Activated CD4-positive, alpha-beta T cell treated with anti-CD3 and anti-CD28 coated beads for 36 hours (primary cell): ENCODE results near the gene IGBP1. TPM values are rescaled to one million over a fixed set of nuclear protein-coding genes. Genes with fewer than 3 reads are reported as not detected.
"Not testable (repeated sequence)": the region's sequence is repeated elsewhere in the genome, so short reads cannot be mapped to it uniquely, and the experiment has no call there.

Experiments
- ATAC-seq: fragments of 200-7000 bp; cut with Tn5 transposase; one replicate; pipeline ENCODE4 v1.10.0; 2021; ENCODE audit warnings: mild to moderate bottlenecking, moderate library complexity
- CTCF ChIA-PET: fragments of 350-600 bp; sonication (Branson Sonifier 250); formaldehyde crosslinking; loops from one replicate; lab custom pipeline; 2021; ENCODE audit warnings: antibody characterized with exemption; lab: Charles Lee
- POLR2A ChIA-PET: fragments of 350-600 bp; sonication (Branson Sonifier 250); formaldehyde crosslinking; loops from one replicate; lab custom pipeline; 2021; ENCODE audit warnings: antibody characterized with exemption, inconsistent platforms; lab: Charles Lee
- DNase-seq: peaks from one replicate; pipeline ENCODE4 v3.0.0-alpha.2; 2020
- H3K27ac Mint-ChIP-seq: one replicate; pipeline ENCODE4 v1.8.0; 2021; ENCODE audit warnings: mixed read lengths
- H3K27me3 Mint-ChIP-seq: one replicate; pipeline ENCODE4 v1.8.0; 2021; ENCODE audit warnings: mixed read lengths
- H3K36me3 Mint-ChIP-seq: one replicate; pipeline ENCODE4 v1.8.0; 2021; ENCODE audit warnings: low read depth, mixed read lengths
- H3K4me1 Mint-ChIP-seq: one replicate; pipeline ENCODE4 v1.8.0; 2021; ENCODE audit warnings: mixed read lengths
- H3K4me3 Mint-ChIP-seq: one replicate; pipeline ENCODE4 v1.8.0; 2021; ENCODE audit warnings: mild to moderate bottlenecking, moderate library complexity, mixed read lengths
- H3K9me3 Mint-ChIP-seq: one replicate; pipeline ENCODE4 v1.8.0; 2021; ENCODE audit warnings: low read depth, mixed read lengths
- intact Hi-C, 2 experiments: fragments of 100-400 bp; cut with DNase I in 1 of 2; cut with micrococcal nuclease in 1 of 2; formaldehyde crosslinking; loops; one replicate each; pipeline versions ENCODE4 v1.14.2 to v1.15.1; 2022 to 2024; cut with DNase I, micrococcal nuclease
- total RNA-seq, 2 experiments: library from RNA; stranded (reverse); gene quantifications; one replicate each; pipeline ENCODE4 v1.2.3, GENCODE V29; 2021

The IGBP1 gene
- 10 to 100 TPM; 44.4 to 46.3 TPM for total RNA-seq

DNA sequence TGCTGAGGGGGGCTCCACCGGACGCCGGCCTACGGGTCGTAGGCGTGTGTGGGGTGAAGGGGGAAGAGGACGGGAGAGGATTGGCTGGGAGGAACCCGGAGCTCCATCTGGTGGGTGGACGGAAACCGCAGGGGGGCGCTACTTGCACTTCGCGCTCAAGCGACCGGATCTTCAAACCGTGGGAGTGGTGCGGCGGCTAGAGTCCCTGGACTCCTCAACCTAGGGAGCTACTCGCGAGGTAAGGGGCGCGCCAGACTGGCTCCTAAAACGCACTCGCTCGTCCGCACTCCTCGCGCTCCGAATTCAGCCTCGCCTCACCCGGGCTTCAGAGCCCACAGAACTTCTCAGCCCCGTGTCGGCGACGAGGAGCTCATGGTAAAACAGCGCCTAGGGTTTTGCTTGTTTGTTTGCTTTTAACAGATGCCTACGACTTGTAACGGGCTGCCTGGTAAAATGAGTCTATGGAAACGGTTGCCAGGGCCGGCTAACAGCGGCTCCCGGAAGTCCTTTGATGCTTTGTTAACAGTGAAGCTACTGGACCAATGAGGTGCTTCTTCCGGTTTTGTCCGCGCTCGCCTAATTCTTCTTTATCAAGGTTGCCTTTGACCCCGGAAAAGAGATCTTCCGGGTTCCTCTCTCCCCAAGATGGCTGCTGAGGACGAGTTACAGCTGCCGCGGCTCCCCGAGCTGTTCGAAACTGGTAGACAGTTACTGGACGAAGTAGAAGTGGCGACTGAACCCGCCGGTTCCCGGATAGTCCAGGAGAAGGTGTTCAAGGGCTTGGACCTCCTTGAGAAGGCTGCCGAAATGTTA is at the start of gene IGBP1:
TSS of gene IGBP1 (plus strand) at position 145 of the 813 bp plus-strand sequence. CDS start at position 646, 501 bp downstream.
- no peaks in the 10 kb centered on the region for H3K9me3 Mint-ChIP-seq
- H3K36me3 Mint-ChIP-seq = peaks cover 14% of the 10 kb centered on the region
- ATAC-seq = peak; percentile 85
- ChIA-PET CTCF (interaction anchor here (0.6 to 1.7 kb wide), 7 partner anchors 15 to 1303 kb away, joined by 3 to 6 read pairs (median 3); no protein-coding TSS in a partner anchor), POLR2A (interaction anchor here (0.6 to 1.3 kb wide), 3 partner anchors 9 to 523 kb away, joined by 5 read pairs; no protein-coding TSS in a partner anchor)
- H3K27me3 Mint-ChIP-seq = no peaks in the 10 kb centered on the region
- peak; percentile 83 for DNase-seq
- peak within 1 kb of the TSS; percentile 99 for H3K4me3 Mint-ChIP-seq
- H3K4me1 Mint-ChIP-seq = peaks cover 28% of the 10 kb centered on the region
- H3K27ac Mint-ChIP-seq = peak within 1 kb of the TSS; percentile 97
- intact Hi-C loops = loop anchor here (1.0 to 10.0 kb wide), 11 partner anchors 34 to 1629 kb away; partner anchors contain the start of genes EDA (in 1 of the 2), EFNB1 (in 1 of the 2), KIF4A (in 1 of the 2) and NONO (in 1 of the 2)

DNA sequence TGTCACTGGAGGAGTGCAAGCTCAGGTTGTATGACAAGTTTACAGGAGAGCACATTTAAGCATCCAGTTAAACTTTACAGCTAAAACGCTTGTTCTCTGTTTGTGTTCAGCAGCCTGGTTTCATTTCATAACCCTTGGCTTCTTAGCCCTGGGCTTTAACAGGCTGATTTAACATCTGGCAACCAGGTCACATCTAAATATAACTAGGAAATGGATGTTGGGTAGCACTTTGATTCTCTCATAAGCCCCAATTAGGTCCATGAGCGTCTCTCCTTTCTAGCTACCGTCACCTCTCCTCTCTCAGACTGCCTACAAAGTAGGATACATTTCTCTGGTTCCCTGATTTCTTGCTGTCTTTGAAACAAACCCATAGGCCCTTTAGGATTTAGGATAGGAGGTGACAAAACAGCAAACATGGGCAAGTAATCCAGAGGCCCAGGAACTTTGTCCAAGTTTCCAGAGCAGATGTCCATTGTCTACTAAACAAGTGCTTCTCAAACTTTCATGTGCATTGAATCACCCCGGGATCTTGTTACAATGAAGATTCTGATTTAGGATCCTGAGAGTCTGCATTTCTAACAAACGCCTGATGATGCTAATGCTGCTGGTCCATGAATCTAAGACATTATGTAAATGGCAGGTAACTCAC is 48.5 kb upstream of the IGBP1 start:
- Mint-ChIP-seq H3K9me3 (no peaks in the 10 kb centered on the region), H3K4me1 (no peaks in the 10 kb centered on the region), H3K27ac (no peak overlapping the region), H3K27me3 (no peaks in the 10 kb centered on the region), H3K4me3 (no peak overlapping the region), H3K36me3 (no peaks in the 10 kb centered on the region)
- ATAC-seq (no peak), DNase-seq (no peak)
- intact Hi-C loops = no loop called here
- POLR2A ChIA-PET = no interaction called here
- CTCF ChIA-PET = no interaction called here

DNA sequence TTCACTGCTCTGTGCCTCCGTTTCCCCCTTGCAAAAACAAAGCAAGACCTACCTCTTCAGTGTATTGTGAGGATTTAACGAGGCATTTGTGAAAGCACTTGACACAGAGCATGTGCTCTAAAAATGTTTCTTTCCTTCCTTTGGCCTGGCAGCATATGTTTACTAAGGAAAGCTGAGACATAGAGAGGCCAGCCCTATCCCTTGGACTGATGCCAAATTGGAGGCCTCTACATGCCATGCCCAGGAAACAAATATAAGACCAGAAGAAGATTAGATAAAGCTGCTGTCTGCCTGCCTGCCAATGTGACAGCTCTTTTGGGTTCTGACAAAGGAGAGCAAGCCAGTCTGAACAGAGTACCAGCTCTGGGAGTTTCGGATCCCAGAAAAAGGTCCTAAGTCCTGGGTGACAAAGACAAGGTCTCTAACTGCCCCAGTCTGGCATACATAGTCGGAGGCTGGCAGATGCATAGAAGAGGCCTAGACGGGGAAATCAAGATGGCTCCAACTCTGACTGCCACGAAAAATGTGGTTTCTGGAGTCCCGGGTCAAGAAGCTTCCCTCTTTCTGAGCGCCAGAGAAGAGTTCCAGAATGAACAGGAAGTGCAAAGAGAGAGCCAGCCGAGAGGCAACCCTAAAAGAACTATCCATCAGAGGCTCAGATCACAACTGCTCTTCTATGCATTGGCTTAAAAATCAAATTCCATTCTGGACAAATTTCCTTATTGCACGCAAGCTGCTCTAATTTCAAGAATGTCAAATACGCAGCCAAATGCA is 45.2 kb upstream of the IGBP1 start:
- H3K4me1 Mint-ChIP-seq = no peaks in the 10 kb centered on the region
- no peaks in the 10 kb centered on the region for H3K9me3 Mint-ChIP-seq
- no peak overlapping the region for H3K27ac Mint-ChIP-seq
- CTCF ChIA-PET = interaction anchor here (0.8 to 0.9 kb wide), 2 partner anchors 9 to 10 kb away, joined by 3 read pairs; no protein-coding TSS in a partner anchor
- H3K4me3 Mint-ChIP-seq = no peak overlapping the region
- no peak for DNase-seq
- H3K36me3 Mint-ChIP-seq = no peaks in the 10 kb centered on the region
- POLR2A ChIA-PET = no interaction called here
- no peak for ATAC-seq
- H3K27me3 Mint-ChIP-seq = no peaks in the 10 kb centered on the region
- intact Hi-C loops = loop anchor here in 1 of 2 experiments (2.0 kb wide), 1 partner anchor 549 kb away; no protein-coding TSS in a partner anchor

DNA sequence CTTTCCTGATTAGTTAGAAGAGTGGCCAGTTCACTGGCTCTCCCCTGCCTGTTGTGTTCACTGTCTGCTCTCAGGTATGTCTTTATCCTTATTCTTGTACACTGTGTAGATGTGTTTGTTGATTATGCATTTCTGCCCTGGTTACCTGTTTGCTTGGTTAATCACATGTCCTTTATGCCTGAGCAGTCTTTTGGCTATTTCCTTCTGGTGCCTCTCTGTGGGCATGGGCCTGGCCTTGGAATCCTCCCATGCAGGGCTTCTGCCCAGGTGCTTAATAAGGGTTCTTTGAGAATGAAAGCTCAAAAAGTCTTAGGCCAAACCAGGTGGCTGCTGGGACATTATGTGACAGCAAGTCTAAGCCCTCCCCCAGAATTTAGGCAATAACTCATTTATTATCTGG is 44.5 kb upstream of the IGBP1 start:
- no peaks in the 10 kb centered on the region for H3K27me3 Mint-ChIP-seq
- H3K4me3 Mint-ChIP-seq = no peak overlapping the region
- CTCF ChIA-PET = interaction anchor here (0.6 kb wide), 1 partner anchor 52 kb away, joined by 4 read pairs; no protein-coding TSS in a partner anchor
- no peak for DNase-seq
- no peaks in the 10 kb centered on the region for H3K36me3 Mint-ChIP-seq
- H3K9me3 Mint-ChIP-seq = no peaks in the 10 kb centered on the region
- no peak for ATAC-seq
- intact Hi-C loops = loop anchor here in 1 of 2 experiments (2.0 kb wide), 1 partner anchor 550 kb away; no protein-coding TSS in a partner anchor
- no peaks in the 10 kb centered on the region for H3K4me1 Mint-ChIP-seq
- H3K27ac Mint-ChIP-seq = no peak overlapping the region
- POLR2A ChIA-PET = no interaction called here

DNA sequence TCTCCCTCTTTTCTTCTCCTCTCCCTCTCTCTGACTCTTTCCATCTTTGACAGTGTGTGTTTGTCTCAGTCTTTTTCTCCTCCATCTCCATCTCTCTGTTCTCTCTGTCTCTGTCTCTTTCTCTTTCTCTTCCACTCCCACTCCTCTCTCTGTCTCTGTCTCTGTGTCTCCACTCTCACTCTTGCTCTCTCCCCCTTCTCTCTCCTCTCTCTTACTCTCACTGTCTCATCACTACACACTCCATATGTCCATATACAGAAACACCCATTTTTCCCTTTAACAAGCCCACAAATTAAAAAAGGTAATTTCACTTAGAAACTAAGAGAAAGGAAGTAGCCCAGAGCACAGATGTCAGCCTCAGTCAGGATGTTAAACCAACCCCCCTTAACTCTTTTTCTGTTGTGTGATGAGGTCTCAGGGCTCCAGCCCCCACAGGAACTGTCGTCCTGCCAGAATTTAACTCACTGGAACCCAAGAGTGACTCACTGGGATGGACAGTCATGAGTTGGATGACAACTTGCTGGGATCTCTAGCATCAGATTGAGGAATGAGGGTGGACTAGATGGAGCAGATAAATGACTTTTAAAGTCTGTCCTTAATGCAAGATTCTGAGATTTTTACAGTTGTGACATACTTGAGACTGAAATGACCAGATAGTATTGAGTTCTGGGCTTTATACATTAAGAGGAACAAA is 43.5 kb upstream of the IGBP1 start:
- ATAC-seq (no peak), DNase-seq (no peak)
- H3K36me3 Mint-ChIP-seq = no peaks in the 10 kb centered on the region
- H3K9me3 Mint-ChIP-seq = no peaks in the 10 kb centered on the region
- H3K4me1 Mint-ChIP-seq = no peaks in the 10 kb centered on the region
- no peak overlapping the region for H3K27ac Mint-ChIP-seq
- H3K4me3 Mint-ChIP-seq = no peak overlapping the region
- ChIA-PET POLR2A (no interaction called here), CTCF (no interaction called here)
- no peaks in the 10 kb centered on the region for H3K27me3 Mint-ChIP-seq
- intact Hi-C loops = loop anchor here in 1 of 2 experiments (2.0 kb wide), 1 partner anchor 551 kb away; no protein-coding TSS in a partner anchor

DNA sequence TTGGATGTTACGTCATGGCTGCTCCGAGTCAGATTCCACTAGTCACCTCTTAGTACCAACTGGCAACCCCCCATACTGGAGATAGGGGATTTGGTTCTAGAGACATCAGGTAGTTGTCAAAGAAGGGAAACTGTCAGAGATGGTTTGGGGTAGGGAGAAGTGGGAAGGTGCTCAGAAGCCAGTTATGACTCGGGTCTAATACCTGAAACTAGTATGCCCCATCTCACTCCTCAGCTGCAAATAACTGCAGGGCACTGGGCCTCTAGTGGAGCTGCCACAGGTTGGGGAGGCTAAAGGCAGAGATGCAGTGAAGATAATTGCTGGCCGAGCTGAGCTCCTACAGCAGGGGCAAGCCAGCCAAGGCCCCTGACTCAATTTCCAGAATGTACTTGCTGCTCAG is 41.0 kb upstream of the IGBP1 start:
- H3K4me3 Mint-ChIP-seq = no peak overlapping the region
- H3K27ac Mint-ChIP-seq = no peak overlapping the region
- DNase-seq (no peak), ATAC-seq (no peak)
- POLR2A ChIA-PET = no interaction called here
- H3K36me3 Mint-ChIP-seq = no peaks in the 10 kb centered on the region
- no peaks in the 10 kb centered on the region for H3K4me1 Mint-ChIP-seq
- CTCF ChIA-PET = no interaction called here
- intact Hi-C loops = no loop called here
- no peaks in the 10 kb centered on the region for H3K9me3 Mint-ChIP-seq
- H3K27me3 Mint-ChIP-seq = no peaks in the 10 kb centered on the region

DNA sequence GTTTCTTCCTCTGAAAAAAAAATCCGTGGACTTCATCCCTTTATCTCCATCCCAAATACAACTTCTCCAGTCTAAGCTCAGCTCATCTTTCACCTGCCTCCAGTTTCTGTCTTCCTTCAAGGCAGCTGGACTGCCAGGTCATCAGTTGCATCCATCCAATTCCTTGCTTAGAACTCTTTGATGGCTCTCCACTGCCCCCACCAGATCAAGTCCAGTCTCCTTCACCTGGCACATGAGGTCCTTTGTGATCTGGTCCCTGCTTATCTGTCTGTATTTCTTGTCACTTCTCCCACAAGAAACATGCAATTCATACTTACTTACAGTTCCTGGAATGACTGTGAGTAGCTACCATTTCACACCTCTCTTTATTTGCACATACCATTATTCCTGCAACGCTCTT is 37.2 kb upstream of the IGBP1 start:
- Mint-ChIP-seq H3K36me3 (no peaks in the 10 kb centered on the region), H3K27ac (no peak overlapping the region), H3K27me3 (peaks cover 5% of the 10 kb centered on the region), H3K4me3 (no peak overlapping the region), H3K9me3 (no peaks in the 10 kb centered on the region), H3K4me1 (no peaks in the 10 kb centered on the region)
- intact Hi-C loops = loop anchor here (5.0 kb wide), 3 partner anchors 64 to 604 kb away; no protein-coding TSS in a partner anchor
- POLR2A ChIA-PET = no interaction called here
- no peak for DNase-seq
- CTCF ChIA-PET = interaction anchor here (0.7 to 2.3 kb wide), 8 partner anchors 10 to 608 kb away, joined by 3 to 13 read pairs (median 4); no protein-coding TSS in a partner anchor
- ATAC-seq = no peak

DNA sequence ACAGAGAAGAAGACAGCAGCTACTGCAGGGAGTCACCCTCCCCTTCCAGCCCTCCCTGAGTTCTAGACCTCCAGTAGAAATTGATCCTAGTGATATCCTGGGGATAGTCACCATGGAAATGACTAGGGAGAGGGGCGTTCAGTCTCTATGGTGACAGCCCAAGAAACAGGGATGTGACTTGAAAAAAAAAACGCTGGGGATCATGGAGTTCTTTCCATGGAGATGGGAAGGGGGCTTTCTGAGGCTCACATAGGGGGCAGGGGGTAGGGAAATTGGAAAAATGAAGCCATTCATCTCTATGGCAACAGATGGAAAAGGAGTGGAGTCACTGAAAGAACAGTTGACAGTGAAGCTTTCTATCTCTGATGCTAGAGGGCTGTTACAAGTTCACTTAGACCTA is 28.0 kb upstream of the IGBP1 start:
- intact Hi-C loops = no loop called here
- ChIA-PET CTCF (interaction anchor here (1.6 kb wide), 1 partner anchor 9 kb away, joined by 6 read pairs; no protein-coding TSS in a partner anchor), POLR2A (no interaction called here)
- ATAC-seq (no peak), DNase-seq (no peak)
- no peak overlapping the region for H3K4me3 Mint-ChIP-seq
- no peak overlapping the region for H3K27ac Mint-ChIP-seq
- H3K27me3 Mint-ChIP-seq = no peaks in the 10 kb centered on the region
- H3K9me3 Mint-ChIP-seq = no peaks in the 10 kb centered on the region
- no peaks in the 10 kb centered on the region for H3K36me3 Mint-ChIP-seq
- H3K4me1 Mint-ChIP-seq = no peaks in the 10 kb centered on the region

DNA sequence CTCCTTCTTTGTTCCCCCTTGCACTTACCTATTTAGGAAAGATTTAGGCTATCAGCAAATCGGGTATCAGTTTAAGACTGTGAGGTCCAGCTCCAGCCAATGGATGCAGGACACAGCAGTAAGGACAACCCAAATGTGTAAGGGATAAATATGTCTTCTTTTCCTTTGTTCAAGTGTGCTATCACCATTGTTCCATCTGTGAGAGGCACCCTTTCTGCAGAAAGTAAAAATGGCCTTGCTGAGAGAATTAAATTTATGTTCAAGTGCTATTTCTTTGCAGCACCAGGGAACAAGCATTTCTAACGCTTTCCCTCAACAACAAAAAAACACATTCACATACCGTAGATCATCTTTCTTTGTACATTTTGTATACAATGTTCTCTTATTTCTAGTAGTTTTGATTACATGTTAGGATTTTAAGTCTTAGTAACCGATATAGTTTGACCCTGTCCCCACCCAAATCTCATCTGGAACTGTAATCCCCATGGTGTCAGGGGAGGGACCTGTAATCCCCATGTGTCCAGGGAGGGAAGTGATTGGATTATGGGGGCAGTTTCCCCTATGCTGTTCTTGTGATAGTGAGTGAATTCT is 21.7 kb upstream of the IGBP1 start:
- CTCF ChIA-PET, intact Hi-C loops, DNase-seq, H3K9me3 Mint-ChIP-seq, ATAC-seq, H3K36me3 Mint-ChIP-seq, H3K4me1 Mint-ChIP-seq, H3K27ac Mint-ChIP-seq, POLR2A ChIA-PET, H3K4me3 Mint-ChIP-seq, H3K27me3 Mint-ChIP-seq: not testable (repeated sequence)

DNA sequence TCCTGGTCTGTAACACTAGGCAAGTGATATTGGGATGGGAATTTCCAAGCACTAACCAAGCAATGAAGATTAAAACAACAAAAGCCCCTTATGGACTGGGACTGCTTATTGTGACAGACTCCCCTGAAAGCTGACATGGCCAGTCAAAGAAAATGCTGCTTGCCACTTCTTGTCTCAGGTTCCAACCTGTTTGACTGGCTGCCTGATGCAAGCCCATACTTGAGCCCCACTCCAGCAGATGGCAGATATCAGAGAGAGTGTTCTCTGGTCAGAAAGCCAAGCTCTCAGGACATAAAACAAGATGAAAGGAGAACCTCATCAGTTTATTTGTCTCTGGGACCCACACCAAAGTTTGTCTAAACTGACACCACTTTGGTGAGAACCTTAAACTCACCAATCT is 15.5 kb upstream of the IGBP1 start:
- ATAC-seq (no peak), DNase-seq (no peak)
- no peak overlapping the region for H3K27ac Mint-ChIP-seq
- intact Hi-C loops = no loop called here
- no peaks in the 10 kb centered on the region for H3K9me3 Mint-ChIP-seq
- CTCF ChIA-PET = no interaction called here
- POLR2A ChIA-PET = no interaction called here
- H3K4me3 Mint-ChIP-seq = no peak overlapping the region
- no peaks in the 10 kb centered on the region for H3K4me1 Mint-ChIP-seq
- H3K36me3 Mint-ChIP-seq = no peaks in the 10 kb centered on the region
- H3K27me3 Mint-ChIP-seq = no peaks in the 10 kb centered on the region
